HG02981 (cell line): ENCODE measurements around the gene PEDS1.
"Not testable (repeated sequence)": the region's sequence is repeated elsewhere in the genome, so short reads cannot be mapped to it uniquely, and the experiment has no call there.

Source experiments
- ATAC-seq: cut with Tn5 transposase; IDR thresholded peaks from one replicate; pipeline ENCODE4 v1.9.1; 2021; ENCODE audit warnings: mild to moderate bottlenecking, moderate library complexity; ENCODE audit not compliant: unreplicated experiment

Gene PEDS1

DNA sequence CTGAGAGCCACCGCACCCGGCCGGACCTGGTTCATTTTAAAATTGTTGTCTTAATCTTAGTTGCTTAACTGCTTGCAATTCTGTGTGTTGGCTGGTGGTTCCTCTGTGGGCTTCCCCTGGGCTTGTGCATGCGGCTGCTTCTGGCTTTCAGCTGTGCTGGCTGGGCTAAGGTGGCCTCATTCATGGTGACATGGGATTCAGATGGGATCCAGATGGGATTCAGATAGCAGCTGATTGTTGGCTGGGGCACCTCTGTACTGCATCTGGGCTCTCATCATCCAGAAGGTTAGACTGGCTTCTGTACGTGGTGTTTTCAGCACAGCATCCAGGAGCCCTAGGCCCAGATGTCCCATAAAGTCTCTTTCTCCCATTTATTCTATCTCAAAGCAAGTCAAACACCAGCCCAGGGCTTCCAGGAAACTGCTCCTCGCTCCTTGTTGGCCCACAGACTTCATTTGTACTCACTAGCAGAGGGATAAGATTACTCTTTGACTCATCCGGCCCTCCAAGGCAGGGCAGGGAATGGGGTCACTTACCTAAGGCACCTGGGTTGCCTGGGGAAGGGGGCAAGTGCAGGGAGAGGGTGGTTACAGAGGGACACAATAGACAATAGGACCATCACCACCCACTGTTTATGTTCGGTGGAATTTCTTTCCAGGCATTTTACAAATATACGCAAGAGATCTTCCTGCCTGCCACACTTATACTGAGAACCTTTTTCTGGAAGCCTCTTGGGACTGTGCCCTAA, 10.2 kb upstream of the PEDS1 start:
- ATAC-seq: no peak

DNA sequence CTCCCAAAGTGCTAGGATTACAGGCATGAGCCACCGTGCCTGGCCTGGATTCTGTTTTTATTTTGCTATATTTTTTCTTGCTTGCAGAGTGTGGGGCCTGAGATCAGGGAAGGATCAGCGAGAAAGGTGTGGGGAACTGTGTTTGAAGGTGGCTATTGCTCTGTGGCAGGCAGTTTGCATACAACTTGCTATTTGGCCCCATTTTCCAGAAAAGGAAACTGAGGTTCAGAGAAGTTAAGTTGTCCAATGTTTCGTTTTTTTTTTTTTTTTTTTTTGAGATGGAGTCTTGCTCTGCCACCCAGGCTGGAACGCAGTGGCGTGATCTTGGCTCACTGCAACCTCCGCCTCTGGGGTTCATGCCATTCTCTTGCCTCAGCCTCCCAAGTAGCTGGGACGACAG, 8.0 kb upstream of the PEDS1 start:
- not testable (repeated sequence) for ATAC-seq

DNA sequence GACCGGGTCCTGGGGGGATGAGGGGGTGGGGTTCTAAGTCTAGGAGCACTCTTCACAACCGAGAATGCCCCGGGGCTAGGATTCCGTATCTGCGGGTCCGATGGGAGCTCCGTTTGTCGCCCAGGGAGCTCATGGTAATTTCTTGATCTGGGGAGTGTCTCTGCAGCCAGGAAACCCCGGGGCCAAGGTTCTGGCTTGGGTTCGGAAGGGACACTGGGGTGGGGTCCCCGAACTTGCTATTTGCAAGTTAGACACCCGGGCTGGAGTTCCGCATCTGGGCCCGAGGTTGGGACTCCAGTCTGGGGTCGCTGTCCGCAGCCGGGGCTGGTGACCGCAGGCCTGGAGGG, 397 bp downstream of the PEDS1 start:
- no peak for ATAC-seq

DNA sequence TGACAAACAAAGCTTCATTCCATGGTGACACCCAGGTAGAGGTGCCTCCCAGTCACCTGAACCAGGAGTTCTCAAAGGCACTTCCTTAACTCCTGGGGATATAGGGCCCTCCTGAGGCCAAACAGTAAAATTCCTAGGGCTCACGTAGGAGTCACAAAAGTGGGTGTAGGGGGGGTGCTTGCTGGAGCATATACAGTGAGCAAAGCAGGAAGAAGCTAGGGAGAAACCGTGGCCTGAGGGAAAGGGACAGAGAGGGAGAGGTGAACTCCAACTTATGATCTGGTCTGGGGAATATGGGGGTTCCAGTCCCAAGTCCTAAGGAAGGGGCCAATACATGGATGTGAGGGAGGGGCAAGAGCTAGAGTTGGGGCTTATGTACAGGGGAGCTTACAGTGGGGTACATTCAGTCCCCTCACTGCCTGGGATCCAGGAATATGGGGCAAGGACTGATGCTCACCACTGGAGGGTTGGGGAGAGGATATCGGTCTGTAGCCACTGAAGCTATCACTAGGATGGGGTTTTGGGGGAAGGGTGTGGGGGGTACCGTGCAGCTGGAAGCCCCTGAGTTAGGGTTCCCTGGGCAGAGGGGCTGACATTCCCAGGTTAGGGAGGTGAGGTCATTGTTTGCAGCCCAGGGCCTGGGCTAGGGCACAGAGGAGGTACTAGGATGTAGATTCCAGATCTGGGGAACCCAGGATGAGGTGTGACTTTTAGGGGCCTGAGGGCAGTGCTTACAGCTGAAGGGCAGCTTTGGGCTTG, 950 bp downstream of the PEDS1 start:
- ATAC-seq: no peak

DNA sequence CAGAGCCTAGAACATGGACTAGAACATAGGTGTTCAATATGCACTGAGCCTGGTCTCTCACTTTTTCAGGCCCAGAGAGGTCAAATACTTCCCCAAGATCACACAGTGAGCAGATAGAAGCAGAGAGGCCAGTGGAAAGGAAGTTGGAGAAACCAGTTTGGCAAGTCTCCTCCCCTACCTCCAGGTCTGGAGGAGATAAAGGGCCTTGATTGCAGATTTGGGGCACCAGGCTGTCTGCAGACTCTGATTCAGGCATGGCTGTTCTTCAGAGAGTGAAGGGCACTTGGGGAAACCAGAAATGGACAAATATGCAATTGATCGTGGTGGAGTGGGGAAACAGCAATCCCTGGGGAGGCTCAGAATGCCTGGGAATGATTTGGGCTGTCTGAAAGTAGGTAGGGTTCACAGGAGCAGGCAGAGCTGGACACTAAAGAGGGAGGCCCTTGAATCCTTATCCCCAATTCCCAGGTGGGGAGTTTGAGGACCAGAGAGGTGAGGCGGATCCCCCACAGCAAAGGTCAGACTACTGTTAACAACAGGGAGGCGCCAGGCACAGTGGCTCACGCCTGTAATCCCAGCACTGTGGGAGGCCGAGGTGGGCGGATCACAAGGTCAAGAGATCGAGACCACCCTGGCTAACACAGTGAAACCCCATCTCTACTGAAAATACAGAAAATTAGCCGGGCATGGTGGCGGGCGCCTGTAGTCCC, 2.3 kb downstream of the PEDS1 start:
- ATAC-seq: no peak

DNA sequence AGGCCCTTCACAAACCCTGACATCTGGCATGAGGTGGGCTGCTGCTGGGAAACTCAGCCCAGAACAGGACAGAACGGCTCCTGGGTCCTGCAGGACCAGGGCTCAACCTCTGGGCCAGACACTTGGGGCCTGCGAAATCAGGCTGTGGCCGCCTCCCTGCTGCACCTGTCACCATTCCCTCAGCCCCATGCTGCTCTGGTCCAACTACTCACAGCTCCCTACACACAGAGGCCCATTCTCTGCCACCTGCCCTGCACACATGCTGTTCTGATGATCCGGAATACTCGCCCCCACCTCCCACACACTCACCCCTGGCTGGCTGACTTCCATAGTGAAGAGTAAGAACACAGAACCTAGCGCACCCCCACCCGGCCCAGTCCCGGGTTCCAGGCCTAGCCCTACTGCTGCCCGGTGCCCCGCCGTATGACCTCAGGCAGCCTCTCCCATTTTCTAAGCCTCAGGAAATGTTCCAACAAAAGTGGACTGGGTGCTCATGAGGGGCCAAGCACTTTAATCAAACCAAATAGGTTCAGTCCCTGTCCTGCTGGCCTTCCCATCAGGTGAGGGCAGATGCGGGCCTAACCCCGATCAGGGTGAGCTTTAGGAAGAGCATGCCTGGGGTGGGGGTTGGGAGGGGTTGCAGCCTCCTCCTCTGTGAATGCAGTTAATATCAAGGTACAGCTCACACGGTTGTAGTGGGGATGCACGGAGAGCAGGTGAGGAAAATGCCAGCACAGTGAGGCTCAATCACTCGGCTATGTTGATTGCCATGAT, 3.9 kb downstream of the PEDS1 start:
- ATAC-seq: no peak

DNA sequence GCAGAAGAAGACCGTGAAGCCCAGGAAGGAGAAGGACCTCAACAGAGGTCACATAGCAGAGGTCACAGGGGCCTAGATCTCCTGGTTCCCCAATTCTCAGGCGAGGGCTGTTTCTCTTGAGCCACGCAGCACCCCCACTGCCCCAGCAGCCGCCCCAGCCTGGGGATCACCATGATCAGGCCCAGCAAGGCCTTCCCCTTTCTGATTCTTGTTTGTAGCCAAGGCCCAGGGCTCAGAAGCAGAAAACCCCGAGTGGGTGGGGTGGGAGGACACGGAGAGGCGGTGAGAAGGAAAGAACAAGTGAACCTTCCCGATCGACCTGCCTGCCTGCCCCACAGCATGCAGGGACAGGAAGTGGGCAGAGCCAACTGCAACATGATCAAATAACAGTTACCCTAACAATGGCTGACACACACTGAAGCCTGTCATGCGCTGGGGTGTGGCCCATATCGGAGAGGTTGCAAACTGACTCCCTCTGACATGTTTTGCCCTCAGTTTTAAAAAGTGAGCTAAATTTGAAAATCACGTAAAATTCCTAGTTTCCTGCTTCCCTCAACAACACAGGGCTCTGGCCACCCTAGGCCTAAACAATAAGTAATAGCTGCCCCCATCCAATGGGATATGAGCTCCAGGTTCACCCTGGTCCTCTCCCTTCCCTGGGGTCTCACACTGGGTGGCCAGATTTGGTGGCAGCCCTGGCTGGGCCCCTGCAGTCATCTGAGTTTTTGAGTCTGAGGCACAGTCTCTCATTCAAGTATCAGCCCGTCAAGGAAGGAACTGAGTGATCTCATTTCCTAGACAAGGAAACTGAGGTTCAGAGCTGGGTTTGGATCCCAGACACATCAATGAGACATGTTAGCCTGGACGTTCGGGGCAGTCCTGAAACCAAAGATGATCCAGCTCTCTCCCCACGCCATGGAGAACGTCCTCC, 6.5 kb downstream of the PEDS1 start:
- ATAC-seq: peak; percentile 69

DNA sequence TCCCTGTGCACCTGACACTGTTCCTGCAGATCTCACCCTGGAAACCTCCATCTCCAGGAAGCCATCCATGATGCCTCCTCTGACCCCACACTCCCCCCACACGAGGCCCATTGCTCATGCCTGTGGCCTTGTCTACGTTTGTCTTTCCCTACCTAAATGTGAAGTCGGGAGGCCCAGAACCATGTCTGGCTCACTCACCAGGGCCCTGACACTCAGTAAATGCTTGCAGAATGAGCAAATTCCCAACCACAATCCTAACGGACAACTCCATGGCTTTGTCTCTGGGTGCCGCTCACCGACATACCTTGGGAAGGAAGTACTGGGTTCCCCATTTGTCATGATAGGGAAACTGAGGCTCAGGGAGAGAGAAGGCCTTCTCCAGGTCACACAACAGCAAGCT, 7.3 kb downstream of the PEDS1 start:
- ATAC-seq: no peak

DNA sequence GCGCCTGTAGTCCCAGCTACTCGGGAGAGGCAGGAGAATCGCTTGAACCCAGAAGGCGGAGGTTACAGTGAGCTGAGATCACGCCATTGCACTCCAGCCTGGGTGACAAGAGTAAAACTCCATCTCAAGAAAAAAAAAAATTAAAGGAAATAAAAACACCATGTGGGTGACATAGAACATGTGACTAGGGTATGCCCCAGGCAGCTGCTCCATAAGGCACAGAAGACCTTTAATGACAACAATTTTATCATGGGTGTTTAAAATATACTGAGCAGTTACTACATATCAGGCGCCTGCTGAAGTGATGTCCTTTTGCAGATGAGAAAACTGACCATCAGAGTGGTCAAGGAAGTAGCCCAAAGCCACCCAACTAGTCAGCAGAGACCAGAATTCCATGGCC, 8.0 kb downstream of the PEDS1 start:
- ATAC-seq: no peak

DNA sequence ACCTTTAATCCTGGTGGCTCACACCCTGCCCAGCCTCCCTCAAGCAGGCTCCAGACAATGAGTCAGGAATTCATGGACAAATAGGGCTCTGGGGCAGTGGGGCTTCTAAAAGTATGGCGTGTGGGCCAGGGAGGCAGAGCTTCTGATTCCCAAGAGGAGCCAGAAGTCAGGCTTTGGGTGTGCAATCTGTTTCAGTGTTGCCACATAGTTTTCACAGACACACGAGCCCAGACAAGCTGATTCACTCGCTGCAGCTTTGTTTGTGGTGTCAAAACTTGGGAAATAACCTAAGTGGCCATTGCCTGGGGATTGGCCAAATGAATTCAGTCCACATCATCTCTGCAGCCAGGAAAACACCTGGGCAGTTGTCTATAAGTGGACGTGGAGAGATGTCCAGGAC, 9.2 kb downstream of the PEDS1 start:
- no peak for ATAC-seq

DNA sequence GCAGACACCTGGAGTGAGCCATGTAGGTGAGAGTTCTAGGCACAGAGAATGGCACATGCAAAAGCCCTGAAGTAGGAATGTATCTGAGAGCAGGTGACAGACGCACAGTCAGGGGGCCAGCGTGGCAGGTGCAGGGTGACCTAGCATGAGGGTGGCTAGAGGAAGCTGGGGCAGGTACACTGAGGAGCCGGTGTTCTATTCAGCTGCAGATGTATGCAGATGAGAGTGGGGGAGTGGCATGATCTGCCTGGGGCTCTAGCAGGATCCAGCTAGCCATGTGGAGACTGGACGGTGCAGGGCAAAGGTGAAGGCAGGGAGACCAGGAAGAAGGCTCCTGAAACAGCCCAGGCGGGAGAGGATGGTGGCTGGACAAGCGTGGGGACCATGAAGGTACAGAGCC, 10.7 kb downstream of the PEDS1 start:
- ATAC-seq: no peak

DNA sequence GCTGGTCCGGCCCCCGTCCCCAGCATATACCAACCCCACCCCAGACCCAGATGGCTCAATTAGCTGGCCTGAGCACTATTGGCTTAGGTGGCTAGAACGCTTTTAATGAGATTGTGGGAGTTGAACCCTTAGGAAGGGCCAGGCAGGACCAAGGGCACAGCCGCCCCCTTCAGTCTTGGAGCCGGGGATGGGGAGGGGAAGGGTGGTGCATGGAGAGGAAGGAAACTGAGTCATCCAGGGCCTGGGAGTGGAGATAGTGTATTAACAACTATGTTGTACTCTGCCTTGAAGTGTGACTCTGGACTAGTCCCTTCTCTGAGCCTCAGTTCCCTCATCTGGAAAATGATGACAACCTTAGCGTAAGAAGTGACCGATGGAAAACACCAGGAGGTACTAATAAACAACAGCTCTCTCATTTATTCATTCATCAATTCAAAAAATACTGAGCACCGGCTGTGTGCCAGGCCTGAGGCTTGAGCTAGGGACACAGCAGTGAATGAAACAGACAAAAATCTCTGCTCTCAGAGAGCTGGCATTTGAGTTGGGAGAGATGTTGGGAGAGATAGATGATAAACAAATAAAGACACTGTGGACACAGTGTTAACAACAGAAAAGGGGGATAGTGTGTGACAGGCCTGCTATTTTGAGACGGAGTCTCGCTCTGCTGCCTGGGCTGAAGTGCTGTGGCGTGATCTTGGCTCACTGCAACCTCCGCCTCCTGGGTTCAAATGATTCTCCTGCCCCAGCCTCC, 11.5 kb downstream of the PEDS1 start:
- ATAC-seq: no peak

DNA sequence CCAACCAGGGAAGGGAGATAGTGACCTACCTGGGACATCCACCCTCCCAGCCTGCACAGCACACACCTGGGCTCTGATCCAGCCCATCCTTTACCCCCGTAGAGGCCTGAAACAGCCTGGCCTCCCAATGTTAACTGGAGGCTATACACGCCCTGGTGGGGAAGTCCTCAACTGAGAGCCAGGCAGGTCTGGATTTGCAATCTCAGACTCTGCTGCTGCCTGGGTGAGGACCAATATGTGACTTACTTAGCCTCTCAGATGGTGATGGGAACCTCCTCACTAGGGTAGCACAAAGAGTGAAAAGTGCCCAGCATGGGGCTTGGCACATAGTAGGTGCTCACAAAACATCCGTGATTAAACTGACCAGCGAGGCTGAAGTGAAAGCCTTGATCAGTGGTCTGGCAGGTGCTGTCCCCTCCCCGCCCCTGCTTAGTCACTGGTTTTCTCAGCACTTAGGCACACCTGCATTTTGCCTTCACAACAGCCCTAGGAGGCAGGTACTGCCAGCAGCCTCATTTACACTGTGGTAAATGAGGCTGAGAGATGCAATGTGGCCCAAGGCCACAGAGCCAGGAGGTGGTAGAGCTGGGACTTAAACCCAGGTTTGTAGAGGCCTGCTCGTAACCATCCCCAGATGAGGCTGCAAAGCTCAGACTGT, 12.4 kb downstream of the PEDS1 start:
- no peak for ATAC-seq

DNA sequence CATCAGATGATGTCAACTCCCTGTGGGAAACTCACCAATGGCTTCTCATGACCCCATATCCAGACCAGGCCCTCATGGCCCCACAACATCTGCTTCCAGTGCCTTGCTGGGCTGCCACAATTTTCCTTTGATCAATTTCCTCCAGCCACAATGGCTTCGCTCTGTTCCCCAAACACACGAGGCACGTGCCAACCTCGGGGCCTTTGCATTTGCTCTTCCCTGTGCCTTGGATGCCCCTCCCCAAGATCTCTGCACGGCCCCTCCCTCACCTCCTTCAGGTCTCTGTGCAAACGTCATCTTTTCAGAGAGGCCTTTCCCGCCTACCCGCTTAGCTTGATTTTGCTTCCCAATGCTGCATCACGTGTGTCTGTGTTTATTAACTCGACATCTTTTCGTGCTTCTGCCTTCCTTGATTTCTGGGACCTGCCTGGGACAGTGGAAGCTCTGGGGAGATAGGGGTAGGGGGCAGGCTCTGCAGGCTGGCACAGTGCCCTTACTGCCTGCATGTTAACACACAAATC, 13.1 kb downstream of the PEDS1 start:
- ATAC-seq: no peak

DNA sequence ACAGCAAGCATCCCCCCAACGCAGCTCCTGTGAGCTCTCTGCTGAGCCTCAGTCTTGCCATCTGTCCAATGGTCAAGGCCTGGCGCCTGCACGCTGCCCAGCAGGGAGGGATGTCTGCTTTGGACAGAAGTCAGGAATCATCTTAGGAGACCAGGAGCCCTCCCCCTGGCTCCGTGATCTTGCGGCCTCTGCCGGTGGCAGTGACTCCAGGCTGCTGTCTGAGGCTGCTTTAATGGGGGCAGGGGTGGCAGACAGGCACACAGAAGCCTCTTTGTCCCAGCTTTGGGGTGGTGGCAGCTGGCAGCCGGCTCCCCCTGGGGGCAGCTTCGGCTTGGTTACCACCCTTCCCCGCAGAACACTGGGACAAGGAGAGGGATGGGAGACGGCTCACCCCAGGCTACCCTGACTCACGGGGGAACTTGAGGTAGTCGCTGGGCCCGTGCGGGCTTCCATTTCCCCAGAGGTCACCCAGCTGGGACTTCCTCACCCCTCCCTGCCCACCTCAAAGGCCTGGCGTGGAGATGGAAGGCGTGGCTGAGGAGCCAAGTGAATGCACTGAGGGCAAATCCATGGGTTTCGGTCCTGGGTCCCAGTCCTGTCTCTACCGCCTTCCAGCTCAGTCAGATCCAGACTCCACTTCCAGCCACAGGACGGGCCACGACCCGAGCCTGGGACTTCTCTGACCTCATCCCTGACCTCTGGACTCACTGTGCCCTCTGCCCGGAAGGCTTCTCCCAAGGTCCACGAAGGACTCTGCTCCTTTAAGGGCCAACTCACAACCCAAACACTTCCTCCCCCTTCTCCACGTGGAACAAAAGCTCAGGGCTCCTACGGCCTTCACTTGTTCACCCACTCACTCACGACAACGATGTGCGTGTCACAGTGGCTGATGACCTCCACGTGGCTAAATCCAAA, 14.8 kb downstream of the PEDS1 start:
- ATAC-seq: no peak

DNA sequence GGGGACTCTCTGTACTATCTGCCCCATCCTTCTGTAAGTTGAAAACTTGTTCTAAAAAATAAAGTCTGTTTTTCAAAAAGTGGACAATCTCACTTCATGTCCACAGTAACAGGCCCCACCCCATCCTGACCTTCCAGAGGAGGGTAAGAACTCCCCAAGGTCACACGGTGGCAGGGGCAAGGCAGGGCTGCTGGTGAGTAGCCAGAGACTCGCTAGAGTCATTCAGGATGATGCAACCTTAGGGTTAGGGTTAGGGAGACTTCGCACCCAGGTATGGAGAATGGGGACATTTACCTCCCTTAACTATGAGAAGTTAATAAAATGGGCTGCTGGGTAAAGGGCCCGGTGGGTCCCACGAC, 15.4 kb downstream of the PEDS1 start:
- ATAC-seq: no peak

DNA sequence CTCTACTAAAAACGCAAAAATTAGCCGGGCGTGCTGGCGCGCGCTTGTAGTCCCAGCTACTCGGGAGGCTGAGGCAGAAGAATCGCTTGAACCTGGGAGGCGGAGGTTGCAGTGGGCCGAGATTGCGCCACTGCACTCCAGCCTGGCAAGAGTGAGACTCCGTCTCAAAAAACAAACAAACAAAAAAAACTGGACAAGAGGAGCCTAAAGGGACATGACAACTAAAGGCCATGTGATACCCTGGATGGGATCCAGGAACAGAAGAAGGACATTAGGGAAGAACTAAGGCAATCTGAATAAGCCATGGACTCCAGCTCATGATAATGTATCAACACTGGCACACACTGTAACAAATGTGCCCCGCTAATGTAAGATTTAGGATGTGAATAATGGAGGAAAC, 15.8 kb downstream of the PEDS1 start:
- ATAC-seq: not testable (repeated sequence)
